DMS114 treated with DMSO at 0.1 percent for 48 hours (cell line): ENCODE results near the gene CFAP77.

Source experiments
- DNase-seq: peaks from one replicate; lab custom pipeline; 2025; ENCODE audit not compliant: unreplicated experiment; lab: John Stamatoyannopoulos, UW

The CFAP77 gene

DNA sequence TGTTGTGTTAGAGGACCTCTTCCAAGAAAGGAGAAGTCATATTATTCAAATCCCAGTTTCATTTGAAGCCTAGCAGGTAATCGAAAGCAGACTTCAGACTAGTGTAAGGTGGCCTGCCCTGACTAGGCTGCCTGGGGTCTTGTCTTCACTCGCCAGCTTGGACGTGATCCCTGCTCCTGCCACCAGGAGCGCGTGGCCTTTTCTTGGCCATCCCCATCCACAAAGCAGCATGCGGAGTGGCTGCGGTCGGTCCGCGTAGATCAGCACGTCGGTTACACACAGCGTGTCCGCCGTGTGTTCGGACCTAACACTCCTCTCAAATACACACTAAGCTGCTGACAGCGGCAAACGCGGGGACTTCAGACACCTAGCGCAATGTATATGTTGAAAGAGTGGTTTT is 37.3 kb downstream of the CFAP77 start:
- no peak for DNase-seq

DNA sequence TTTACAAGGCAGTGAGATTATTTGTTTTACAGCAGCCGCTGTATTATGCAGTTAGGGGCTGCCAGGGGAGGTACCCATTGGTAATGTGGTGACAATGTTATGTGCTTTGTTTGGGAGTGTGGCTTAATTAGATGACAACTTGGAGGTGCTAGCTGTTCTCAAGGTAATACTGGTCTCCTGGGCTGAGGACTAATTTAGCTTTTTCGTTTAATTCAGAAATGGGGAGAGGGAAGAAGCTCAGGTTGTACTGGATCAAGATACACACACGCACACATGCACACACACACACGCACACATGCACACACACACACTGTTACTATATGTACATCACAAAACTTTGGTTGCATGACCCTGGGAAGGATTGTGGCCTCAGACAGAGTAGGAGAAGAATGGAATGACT is 37.9 kb downstream of the CFAP77 start:
- DNase-seq = no peak

DNA sequence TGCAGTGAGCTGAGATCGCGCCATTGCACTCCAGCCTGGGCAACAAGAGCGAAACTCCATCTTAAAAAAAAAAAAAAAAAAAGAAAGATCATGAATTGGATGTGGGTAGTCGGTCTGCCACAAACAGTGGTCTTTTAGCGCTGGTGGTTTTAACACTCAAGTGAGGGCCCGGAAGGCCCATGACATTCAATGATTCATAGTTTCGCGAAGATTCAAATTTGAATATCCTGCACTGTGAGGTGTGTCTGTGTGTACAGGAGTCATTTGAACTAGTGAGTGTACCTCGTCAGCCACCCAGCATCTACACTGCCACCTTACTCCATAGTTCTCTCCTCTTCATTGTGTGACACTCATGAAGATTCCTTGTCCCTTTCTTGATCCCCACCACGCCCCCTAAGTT is 41.3 kb downstream of the CFAP77 start:
- no peak for DNase-seq

GRCh38 chr9:132456241-132456640 is 46.2 kb downstream of the CFAP77 start:
- DNase-seq = no peak

DNA sequence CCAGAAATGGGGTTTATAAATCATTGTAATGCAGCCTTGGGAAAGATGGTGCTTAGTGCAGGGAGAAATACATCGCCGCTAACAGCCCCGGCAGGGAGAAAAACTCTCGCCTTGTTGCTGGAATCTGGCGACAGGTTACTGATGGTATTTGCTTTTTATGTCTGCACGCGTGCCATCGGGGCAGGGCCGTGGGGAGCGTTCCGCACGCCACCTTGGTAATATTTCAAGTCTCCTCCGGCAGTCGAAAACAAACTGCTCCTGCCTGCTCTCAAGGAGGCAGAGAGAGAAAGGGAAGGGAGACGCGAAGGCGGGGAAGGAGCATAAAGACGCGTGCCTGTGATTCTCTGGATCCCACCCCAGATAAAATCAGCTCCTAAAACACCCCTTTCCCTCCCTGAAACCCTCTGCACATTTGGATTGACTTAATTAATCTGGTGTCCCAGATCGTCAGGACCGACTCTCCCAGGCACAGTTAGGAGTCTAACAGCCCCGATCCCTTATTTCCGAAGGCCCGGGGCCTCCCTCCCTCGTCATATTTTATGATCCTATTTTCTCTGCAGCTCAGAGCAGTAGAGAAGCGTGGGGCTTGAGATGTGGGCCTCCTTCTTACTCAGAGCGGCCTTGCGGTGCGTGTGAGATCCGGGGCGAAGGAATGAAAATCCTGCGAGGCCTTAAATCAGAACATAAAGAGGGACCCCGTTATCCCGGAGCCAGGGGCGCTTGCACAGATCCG is 47.7 kb downstream of the CFAP77 start:
- no peak for DNase-seq

- DNase-seq = no peak
These were observed 48.4 kb downstream of the CFAP77 start for GRCh38 chr9:132458432-132458831.

DNA sequence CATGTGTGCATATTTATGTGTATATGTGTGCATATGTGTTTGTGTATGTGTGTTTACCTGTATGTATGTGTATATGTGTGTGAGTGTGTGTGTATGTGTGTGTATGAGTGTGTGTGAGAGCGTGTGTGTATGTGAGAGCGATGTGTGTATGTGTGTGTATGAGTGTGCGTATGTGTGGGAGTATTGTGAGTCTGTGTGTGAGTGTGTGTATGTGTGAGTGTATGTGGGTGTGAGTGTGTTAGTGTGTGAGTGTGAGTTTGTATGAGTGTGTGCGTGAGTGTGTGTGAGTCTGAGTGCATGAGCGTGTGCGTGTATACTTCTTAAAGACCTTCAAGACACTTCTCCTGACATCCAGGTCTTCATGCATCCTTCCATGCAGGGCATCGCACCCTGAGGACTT is 49.6 kb downstream of the CFAP77 start:
- DNase-seq = no peak

DNA sequence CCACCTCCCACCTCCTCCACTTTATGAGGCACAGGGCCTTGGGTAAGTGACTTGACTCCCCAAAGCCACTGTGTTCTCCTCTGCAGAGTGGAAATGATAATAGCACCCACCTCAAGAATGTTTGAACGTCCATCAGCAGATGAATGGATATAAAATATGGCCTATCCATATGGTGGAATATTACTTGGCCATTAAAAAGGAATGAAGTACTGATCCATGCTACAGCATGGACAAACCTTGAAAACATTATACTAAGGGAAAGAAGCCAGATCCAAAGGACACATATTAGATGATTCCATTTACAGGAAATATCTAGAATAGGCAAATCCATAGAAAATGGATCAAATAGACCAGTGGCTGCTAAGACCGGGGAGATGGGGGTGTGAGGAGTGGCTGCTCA is 50.2 kb downstream of the CFAP77 start:
- DNase-seq = no peak

DNA sequence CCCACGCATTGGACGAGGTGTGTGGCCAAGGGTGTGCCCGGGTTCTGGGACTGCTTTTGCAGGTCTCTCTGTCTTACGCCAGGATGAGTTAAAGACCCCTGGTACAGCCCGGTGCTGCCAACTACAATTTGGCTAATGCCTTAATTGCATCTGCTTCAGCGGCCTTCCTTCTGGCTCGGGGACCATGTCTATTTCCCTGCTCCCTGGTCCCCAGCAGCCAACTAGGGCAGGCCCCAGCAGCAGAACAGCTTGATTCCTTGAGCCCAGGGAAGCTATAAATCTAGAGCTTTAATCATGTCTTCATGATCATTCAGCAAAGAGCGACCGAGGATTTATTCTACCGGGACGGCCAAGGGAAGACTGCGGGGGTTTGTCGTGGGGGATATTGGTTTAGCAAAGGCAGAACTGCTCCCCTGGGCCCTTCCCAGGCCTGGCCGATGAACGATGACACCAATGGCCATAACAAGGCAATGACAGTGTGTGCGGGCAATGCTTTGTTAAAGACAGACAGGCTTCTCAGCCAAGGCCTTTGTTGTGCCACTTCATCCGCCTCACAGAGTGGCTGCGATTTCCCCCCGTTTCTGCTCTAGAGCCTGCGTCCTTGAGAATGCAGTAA is 51.4 kb downstream of the CFAP77 start:
- DNase-seq = no peak

GRCh38 chr9:132461971-132462370 is 52.0 kb downstream of the CFAP77 start:
- DNase-seq = no peak

DNA sequence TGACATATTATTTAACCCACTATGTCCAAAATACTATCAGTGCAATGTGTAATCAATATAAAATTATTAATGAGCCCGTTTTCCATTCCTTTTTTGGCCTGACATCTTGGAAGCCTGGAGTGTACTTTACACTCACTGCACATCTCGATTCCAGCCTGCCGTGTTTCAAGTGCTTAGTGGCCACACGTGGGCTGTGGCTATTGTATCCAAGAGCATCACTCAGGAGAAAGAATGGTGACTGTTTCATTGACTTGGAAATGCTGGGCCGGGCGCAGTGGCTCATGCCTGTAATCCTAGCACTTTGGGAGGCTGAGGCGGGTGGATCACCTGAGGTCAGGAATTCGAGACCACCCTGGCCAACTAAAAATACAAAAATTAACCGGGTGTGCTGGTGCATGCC is 54.5 kb downstream of the CFAP77 start:
- no peak for DNase-seq

- no peak for DNase-seq
These were observed 55.2 kb downstream of the CFAP77 start for GRCh38 chr9:132465131-132465635.

DNA sequence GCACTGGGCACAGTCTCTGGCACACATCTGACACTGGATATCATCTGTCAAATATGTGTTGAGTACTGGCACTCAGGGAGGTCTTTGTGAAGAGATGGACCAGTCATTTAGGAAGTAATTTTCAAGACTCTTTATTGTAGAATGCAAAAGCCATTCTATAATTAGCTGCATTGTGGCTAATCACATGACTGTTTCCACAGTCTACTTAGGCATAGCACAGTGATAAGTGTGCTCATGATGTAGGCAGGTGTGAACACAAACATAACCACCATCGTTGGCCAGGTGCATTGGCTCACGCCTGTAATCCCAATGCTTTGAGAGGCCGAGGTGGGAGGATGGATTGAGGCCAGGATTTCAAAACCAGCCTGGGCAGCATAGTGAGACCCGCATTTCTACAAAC is 62.2 kb downstream of the CFAP77 start:
- DNase-seq = no peak

GRCh38 chr9:132472599-132472998 is 62.6 kb downstream of the CFAP77 start:
- DNase-seq = no peak

GRCh38 chr9:132474253-132474652 is 64.2 kb downstream of the CFAP77 start:
- DNase-seq = no peak

GRCh38 chr9:132478353-132479050 is 68.5 kb downstream of the CFAP77 start:
- no peak for DNase-seq

DNA sequence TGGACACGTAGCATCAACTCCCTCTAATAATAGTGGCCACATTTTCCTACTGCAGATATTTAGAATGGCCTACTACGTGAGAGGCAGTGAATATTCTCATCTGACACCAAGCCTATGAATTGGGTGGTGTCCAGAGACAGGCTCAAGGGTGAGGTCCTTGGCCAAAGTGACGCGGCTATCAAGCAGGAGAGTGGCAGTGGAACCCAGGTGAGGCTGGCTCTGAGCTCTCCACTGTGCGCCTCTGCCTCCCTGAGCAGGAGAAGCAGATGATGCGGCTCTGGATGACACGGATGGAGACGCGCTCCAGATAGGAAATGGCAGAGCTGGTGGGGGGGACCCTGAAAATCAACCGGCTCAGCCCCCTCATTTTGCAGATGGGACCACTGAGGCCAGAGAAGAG is 69.7 kb downstream of the CFAP77 start:
- no peak for DNase-seq

- DNase-seq = no peak
These were observed 71.2 kb downstream of the CFAP77 start for GRCh38 chr9:132481053-132481849.

- DNase-seq = no peak
These were observed 72.3 kb downstream of the CFAP77 start for GRCh38 chr9:132482196-132482813.

DNA sequence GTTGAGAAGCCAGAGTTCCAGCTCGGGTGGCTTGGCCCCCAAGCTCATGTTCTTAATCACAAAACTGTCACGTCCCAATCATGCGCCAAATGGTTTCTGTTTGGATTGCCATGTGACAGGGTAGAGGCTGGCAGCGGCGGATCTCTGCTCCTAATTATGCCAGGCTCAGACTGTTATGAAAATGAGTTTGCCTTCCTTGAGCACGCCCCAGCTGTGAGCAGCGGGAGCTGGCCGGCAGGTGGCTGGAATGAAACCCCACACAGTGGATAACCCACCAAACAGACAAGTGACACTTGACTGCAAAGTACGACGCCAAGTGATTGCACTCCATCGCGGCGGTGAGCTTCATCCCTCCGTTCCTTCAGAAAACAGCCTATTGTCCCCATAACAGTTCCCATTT is 75.4 kb downstream of the CFAP77 start:
- no peak for DNase-seq
